GM06990 (cell line): ENCODE results near the gene COL4A2.

ENCODE experiments used
- DNase-seq: peaks from one replicate; pipeline ENCODE4 v3.0.0-alpha.2; 2011; ENCODE audit not compliant: insufficient read length; ENCODE audit errors: extremely low read depth
- H3K27me3 ChIP-seq: replicated peaks from 2 replicates; pipeline ENCODE4 v1.6.0; 2011; ENCODE audit warnings: low read length; ENCODE audit not compliant: control insufficient read depth, insufficient read depth
- H3K36me3 ChIP-seq: 2 replicates; pipeline ENCODE4 v1.5.1; 2011; ENCODE audit warnings: low read length; ENCODE audit not compliant: control insufficient read depth, insufficient read depth
- H3K4me3 ChIP-seq: replicated peaks from 2 replicates; pipeline ENCODE4 v1.5.1; 2011; ENCODE audit warnings: low read depth, mild to moderate bottlenecking, control low read depth, low read length
- TF ChIP-seq, protein P1 (sequence below): IDR thresholded peaks from 2 replicates; pipeline ENCODE4 v1.5.1; 2011; ENCODE audit warnings: low read length, control low read depth, mild to moderate bottlenecking, inconsistent platforms; ENCODE audit not compliant: insufficient read depth, poor library complexity, severe bottlenecking

The COL4A2 gene

DNA sequence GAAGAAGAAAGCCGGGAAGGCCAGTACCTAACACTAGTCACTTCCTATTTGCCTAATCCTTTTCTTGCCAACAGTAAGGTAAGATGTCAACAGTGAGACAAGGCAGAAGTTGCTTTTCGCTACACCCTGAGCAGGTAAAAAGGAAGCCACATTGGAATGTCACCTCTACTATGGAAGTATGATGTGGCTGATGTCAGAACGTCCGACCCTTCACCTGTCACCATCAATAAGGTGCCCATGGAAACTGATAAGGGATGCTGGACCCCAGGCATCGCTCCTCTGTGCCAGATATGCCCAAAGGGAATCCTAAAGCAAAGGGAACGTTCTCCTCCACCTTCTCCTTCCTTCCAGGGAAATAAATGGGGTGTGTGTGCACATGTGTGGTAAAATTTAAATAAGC lies 34.4 kb upstream of the COL4A2 start:
- TF ChIP-seq, protein P1, sequence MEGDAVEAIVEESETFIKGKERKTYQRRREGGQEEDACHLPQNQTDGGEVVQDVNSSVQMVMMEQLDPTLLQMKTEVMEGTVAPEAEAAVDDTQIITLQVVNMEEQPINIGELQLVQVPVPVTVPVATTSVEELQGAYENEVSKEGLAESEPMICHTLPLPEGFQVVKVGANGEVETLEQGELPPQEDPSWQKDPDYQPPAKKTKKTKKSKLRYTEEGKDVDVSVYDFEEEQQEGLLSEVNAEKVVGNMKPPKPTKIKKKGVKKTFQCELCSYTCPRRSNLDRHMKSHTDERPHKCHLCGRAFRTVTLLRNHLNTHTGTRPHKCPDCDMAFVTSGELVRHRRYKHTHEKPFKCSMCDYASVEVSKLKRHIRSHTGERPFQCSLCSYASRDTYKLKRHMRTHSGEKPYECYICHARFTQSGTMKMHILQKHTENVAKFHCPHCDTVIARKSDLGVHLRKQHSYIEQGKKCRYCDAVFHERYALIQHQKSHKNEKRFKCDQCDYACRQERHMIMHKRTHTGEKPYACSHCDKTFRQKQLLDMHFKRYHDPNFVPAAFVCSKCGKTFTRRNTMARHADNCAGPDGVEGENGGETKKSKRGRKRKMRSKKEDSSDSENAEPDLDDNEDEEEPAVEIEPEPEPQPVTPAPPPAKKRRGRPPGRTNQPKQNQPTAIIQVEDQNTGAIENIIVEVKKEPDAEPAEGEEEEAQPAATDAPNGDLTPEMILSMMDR: no peak
- no peak for DNase-seq
- H3K36me3 ChIP-seq: no peaks in the 10 kb centered on the region

DNA sequence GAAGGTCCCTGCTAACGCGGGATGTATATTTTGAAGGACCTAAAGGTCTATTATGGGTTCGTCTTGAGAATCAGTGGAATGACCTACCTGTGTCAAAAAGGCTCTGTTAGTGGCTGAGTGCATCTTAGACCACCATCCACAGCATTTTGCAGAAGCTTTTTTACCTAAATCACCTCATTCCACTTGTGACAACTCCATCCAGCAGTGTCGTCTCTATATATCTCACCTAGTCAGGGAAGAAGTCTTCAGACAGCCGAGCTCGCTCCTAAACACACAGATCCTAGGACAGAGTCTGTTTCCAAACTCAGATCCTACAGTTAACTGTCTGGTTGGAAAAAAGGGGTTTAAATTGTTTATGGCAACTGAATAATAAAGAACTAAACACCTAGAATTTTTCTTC lies 33.8 kb upstream of the COL4A2 start:
- TF ChIP-seq, protein P1: no peak
- H3K36me3 ChIP-seq: no peaks in the 10 kb centered on the region
- DNase-seq: no peak

More for the DNA sequence above, 34.4 kb upstream of the COL4A2 start:
- no peaks in the 10 kb centered on the region for H3K27me3 ChIP-seq
- H3K4me3 ChIP-seq: no peak overlapping the region

DNA sequence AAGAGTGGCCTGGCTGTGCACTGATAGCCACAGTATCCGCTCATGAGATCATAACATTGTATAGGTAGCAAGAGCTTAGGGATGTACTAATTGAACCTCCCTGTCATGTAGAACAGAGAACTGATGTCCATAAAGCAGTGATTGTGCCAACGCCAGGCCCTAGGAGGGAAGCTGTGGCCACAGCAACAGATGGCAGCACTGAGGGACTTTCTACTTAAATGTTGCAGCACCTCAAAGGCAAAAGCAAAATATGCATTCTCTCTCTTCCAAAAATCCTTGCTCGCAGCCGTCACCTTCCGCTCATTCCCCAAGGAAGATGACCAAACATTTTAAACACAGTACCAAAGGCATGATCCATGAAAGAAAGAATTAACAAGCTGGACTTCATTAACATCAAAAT lies 32.4 kb upstream of the COL4A2 start:
- H3K36me3 ChIP-seq: no peaks in the 10 kb centered on the region
- no peak for DNase-seq
- no peak overlapping the region for H3K4me3 ChIP-seq
- TF ChIP-seq, protein P1: no peak
- no peaks in the 10 kb centered on the region for H3K27me3 ChIP-seq

More for the DNA sequence above, 33.8 kb upstream of the COL4A2 start:
- H3K4me3 ChIP-seq: no peak overlapping the region
- no peaks in the 10 kb centered on the region for H3K27me3 ChIP-seq

DNA sequence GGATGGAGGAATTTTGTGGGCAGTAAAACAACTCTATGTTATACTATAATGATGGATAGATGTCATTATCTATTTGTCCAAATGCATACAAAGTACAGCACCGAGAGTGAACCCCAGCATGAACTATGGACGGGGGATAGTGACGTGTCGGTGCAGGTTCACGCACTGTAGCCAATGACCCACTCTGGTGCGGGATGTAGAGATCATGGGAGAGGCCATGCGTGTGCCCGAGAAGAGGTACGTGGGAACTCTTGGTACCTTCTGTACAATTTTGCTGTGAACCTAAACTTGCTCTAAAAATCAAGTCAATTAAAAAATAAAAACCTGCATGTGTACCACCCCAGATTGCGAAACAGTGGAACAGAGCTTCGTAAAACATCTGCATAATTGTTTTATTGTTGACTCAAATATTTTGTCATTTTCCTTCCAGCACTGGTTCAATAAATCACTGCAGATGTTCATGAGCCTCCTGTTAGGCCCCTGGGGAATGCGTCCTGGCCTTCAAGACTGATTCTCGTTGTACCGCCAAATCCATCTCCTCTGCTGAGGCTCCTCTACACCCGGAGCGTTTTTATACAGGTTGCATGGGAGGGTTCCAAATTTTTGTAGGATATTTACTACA lies 31.0 kb upstream of the COL4A2 start:
- TF ChIP-seq, protein P1: no peak
- Histone ChIP-seq H3K4me3 (no peak overlapping the region), H3K36me3 (no peaks in the 10 kb centered on the region), H3K27me3 (no peaks in the 10 kb centered on the region)
- no peak for DNase-seq

DNA sequence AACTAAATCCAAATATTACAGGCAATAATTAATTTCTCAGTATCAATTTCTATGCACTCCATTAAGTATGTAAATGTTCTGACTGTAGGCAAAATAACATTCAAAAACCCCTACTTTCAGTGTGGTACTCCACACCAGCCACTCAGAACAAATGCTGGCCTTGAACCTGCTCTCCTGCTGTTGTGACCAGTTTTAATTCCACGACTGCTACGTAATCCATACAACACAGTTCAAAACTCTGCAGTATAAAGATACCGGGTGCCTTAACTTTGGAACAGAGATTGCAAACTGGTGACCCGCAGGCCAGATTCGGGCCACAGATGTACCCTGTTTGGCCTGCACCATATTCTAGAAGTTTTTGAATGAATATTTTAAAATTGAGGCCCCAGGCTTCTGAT lies 30.5 kb upstream of the COL4A2 start:
- Histone ChIP-seq H3K27me3 (no peaks in the 10 kb centered on the region), H3K36me3 (no peaks in the 10 kb centered on the region), H3K4me3 (no peak overlapping the region)
- TF ChIP-seq, protein P1: no peak
- DNase-seq: no peak
